GM12874 (cell line): ENCODE measurements around the gene IL33.

Experiments used
- TF ChIP-seq, protein P1 (sequence below): IDR thresholded peaks from 2 replicates; pipeline ENCODE4 v1.5.1; 2011; ENCODE audit warnings: low read depth, mild to moderate bottlenecking, control low read depth, low read length, moderate library complexity; ENCODE audit not compliant: insufficient read depth

IL33 gene, protein sequence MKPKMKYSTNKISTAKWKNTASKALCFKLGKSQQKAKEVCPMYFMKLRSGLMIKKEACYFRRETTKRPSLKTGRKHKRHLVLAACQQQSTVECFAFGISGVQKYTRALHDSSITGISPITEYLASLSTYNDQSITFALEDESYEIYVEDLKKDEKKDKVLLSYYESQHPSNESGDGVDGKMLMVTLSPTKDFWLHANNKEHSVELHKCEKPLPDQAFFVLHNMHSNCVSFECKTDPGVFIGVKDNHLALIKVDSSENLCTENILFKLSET

DNA sequence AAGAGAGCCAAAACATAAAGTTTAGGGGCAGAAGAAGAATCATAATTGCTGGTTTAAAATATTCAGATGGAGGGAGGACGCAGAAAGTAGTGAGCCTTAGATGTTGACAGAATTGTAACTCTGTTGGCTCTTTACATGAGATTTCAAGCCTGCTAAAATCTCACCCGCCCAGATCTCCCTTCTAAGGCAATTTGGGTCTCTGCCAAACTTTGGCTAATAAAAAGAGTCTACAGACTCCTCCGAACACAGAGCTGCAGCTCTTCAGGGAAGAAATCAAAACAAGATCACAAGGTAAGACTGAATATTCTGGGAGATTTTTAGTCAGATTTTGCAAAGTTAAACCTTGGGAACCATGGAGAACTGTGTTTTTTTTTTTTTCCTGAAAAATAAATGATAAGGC lies at the start of gene IL33:
TSS of gene IL33 (plus strand) at position 246 of the 400 bp plus-strand sequence. CDS start 25,888 bp downstream, outside the sequence.
- TF ChIP-seq, protein P1, sequence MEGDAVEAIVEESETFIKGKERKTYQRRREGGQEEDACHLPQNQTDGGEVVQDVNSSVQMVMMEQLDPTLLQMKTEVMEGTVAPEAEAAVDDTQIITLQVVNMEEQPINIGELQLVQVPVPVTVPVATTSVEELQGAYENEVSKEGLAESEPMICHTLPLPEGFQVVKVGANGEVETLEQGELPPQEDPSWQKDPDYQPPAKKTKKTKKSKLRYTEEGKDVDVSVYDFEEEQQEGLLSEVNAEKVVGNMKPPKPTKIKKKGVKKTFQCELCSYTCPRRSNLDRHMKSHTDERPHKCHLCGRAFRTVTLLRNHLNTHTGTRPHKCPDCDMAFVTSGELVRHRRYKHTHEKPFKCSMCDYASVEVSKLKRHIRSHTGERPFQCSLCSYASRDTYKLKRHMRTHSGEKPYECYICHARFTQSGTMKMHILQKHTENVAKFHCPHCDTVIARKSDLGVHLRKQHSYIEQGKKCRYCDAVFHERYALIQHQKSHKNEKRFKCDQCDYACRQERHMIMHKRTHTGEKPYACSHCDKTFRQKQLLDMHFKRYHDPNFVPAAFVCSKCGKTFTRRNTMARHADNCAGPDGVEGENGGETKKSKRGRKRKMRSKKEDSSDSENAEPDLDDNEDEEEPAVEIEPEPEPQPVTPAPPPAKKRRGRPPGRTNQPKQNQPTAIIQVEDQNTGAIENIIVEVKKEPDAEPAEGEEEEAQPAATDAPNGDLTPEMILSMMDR: no peak

DNA sequence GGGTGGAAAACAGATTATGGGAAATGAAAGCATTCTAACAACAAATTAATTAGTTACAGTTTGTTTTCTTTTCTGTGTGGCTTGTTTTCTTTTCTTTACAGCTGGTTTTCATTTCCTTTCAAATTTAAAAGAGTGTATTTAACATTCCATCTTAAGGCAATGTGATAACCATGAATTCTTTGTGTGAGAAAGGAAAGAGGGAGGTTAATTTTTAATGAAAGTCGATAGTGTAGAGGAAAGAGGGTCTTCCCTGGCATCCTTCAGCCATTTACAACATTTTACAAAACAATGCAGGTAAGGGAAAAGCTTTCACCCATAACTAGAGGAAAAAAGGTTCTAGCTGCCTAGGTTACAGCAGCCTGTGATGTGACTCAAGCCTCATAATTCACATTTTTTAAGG lies 43.9 kb upstream of the IL33 start:
- TF ChIP-seq, protein P1: no peak

DNA sequence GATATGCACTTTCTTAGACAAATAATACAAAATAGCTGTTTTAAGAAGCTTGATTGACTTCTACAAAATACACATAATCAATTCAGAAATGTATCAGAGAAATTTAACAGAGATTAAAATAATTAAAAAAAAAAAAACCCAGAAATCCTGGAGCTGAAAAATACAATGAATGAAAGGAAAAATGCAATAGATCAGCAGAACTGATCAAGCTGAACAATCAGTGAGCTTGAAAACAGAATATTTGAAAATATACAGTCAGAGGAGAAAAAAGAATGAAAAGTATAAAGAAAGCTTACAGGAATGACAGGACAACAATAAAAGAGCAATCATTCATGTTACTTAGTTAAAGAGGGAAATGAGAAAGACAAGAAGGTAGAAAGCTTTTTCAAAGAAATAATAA lies 41.7 kb upstream of the IL33 start:
- TF ChIP-seq, protein P1: no peak

DNA sequence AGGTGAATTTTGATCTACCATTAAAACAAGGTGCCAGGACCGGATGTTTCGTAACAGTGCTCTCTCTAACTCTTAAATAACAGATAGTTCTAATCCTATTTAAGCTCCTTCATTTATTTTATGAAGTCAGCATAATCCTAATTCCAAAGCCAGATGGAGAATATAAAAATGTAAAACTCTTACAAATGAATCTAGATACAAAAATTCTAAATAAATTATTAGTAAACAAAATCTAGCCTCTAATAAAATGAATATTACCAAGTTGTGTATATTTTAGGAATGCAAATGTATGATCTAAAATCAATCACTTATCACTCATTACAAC lies 32.4 kb upstream of the IL33 start:
- TF ChIP-seq, protein P1: no peak

DNA sequence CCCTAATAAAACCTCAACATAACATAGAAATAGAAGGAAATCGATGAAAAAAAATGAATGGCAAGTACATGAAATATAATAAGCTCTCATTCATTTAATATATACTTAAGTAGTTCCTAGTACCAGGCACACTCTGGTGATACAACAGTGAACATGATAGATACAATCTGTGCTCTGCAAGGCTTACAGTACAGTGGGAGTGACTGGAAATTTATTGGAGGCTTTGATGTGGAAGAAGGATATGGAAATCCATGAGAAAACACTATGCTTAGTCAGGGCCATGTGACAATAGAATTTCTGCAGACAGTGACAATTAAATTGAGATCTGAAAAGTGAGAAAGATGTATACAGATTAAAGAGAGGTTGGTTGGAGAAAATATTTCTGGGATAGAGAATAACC lies 32.0 kb upstream of the IL33 start:
- TF ChIP-seq, protein P1: no peak

DNA sequence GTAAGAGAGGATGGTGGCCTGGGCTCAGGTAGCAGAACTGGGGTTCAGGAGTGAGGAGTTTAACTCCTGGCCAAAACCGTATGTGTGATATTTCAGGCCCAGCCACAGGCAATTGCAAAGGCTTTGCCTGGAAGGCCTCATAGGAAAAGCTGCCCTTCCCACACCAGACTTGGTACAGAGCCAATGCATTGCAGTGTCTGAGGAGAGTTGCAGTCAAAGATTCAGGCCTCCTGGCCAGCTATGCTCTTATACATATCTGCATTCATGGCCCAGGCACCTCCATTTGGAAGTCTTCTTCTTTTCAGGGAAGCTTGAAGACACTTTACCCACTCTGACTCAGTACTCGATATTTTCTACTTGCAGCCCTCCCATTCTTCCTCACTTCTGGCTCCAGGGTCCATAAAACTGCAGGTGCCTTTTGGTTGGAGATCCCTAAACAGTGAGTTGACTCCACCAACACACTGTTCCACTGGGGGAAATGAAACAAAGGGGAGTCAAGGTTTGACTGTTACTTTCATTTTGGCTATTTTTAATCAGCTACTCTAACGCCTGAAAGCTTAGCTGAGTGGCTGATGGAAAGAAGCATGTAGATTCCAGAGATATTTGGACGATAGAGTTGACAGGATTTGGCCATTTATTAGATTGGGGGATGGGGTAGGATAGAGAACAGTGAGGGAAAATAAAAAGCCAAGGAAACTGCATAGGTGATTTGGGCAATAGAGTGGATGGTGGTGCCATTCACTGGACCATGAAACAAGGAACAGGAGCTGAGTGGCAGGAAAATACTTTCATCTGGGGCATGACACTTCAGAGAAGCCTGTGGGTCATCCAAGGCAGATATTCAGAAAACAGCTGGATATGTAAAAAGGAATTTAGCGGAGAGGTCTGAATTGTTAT lies 30.6 kb upstream of the IL33 start:
- TF ChIP-seq, protein P1: no peak

DNA sequence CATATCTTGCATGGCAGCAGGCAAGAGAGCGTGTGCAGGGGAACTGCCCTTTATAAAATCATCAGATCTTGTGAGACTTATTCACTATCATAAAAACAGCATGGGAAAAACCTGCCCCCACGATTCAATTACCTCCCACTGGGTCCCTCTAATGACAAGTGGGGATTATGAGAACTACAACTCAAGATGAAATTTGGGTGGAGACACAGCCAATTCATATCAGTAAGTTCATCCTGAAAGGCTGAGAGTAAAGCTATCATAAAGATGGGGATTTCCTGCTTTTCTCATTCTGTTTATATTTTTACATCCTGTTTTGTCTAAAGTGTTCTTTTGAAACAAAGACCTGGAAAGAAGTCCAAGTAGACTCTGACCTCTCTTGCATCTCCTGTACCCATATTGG lies 28.9 kb upstream of the IL33 start:
- TF ChIP-seq, protein P1: no peak
